ENCODE measurements around the gene SOWAHD.

GRCh38 chrX:119801253-119802221 is 43.1 kb downstream of the SOWAHD start:
- TF ChIP-seq EZH2 (IDR thresholded peaks at IDR 0.05; ENCODE audit: insufficient read depth, poor library complexity, severe bottlenecking) (no peak), EZH2phosphoT487 (IDR thresholded peaks at IDR 0.05; ENCODE audit: insufficient read depth, low read depth) (no peak)

Data from GM23248 (cell line).